GM23338 (cell line): ENCODE results near the gene MSH4. TPM values are rescaled to one million over a fixed set of nuclear protein-coding genes. Genes with fewer than 3 reads are reported as not detected.

Experiments
- ATAC-seq: fragments of 200-7000 bp; cut with Tn5 transposase; 3 replicates; pipeline ENCODE4 v1.9.1; 2020
- DNase-seq: peaks from one replicate; pipeline ENCODE4 v3.0.0-alpha.2; 2015; ENCODE audit warnings: low spot score
- H2AFZ ChIP-seq: fragments of 200-600 bp; sonication (generic); 2 replicates; pipeline ENCODE4 v1.8.0; 2016; ENCODE audit warnings: antibody characterized with exemption, mild to moderate bottlenecking, moderate library complexity
- H3F3A ChIP-seq: fragments of 200-600 bp; sonication (generic); replicated peaks from 2 replicates; pipeline ENCODE4 v1.8.0; 2017; ENCODE audit warnings: antibody characterized with exemption, mixed run types, low read depth
- H3K27ac ChIP-seq: fragments of 200-600 bp; sonication (generic); 2 replicates; pipeline ENCODE4 v1.6.1; 2016; ENCODE audit warnings: low read depth
- H3K27me3 ChIP-seq: fragments of 200-600 bp; sonication (generic); 2 replicates; pipeline ENCODE4 v1.8.0; 2016; ENCODE audit warnings: mild to moderate bottlenecking, mixed run types, moderate library complexity; ENCODE audit not compliant: insufficient read depth
- H3K36me3 ChIP-seq: fragments of 200-600 bp; sonication (generic); 2 replicates; pipeline ENCODE4 v1.8.0; 2016; ENCODE audit warnings: mild to moderate bottlenecking; ENCODE audit not compliant: insufficient read depth
- H3K4me1 ChIP-seq: fragments of 200-600 bp; sonication (generic); 2 replicates; pipeline ENCODE4 v1.8.0; 2016; ENCODE audit warnings: mild to moderate bottlenecking, moderate library complexity; ENCODE audit not compliant: insufficient read depth
- H3K4me2 ChIP-seq: fragments of 200-600 bp; sonication (generic); 2 replicates; pipeline ENCODE4 v1.7.1; 2017; ENCODE audit warnings: mixed run types
- H3K4me3 ChIP-seq: fragments of 200-600 bp; sonication (generic); 2 replicates; pipeline ENCODE4 v1.6.1; 2016; ENCODE audit warnings: mixed run types
- H3K79me2 ChIP-seq: fragments of 200-600 bp; sonication (generic); replicated peaks from 2 replicates; pipeline ENCODE4 v1.8.0; 2017; ENCODE audit warnings: mild to moderate bottlenecking; ENCODE audit not compliant: insufficient read depth
- H3K9me2 ChIP-seq: fragments of 200-600 bp; sonication (generic); 2 replicates; pipeline ENCODE4 v1.8.0; 2017; ENCODE audit not compliant: insufficient read depth
- H4K20me1 ChIP-seq: fragments of 200-600 bp; sonication (generic); replicated peaks from 2 replicates; pipeline ENCODE4 v1.8.0; 2017; ENCODE audit warnings: mild to moderate bottlenecking; ENCODE audit not compliant: insufficient read depth
- H3K27ac Mint-ChIP-seq: 2 replicates; pipeline ENCODE4 v1.8.0; 2020; ENCODE audit warnings: inconsistent platforms, mild to moderate bottlenecking, moderate library complexity, mixed read lengths
- H3K27me3 Mint-ChIP-seq: 3 replicates; pipeline ENCODE4 v1.8.0; 2022; ENCODE audit warnings: low read depth, mild to moderate bottlenecking, moderate library complexity, mixed read lengths, inconsistent platforms; ENCODE audit not compliant: insufficient read depth, poor library complexity
- H3K36me3 Mint-ChIP-seq: 3 replicates; pipeline ENCODE4 v1.8.0; 2021; ENCODE audit warnings: low read depth, mild to moderate bottlenecking, inconsistent platforms, moderate library complexity, mixed read lengths
- H3K4me1 Mint-ChIP-seq: 3 replicates; pipeline ENCODE4 v1.8.0; 2020; ENCODE audit warnings: mild to moderate bottlenecking, inconsistent platforms, mixed read lengths
- H3K4me3 Mint-ChIP-seq: 3 replicates; pipeline ENCODE4 v1.8.0; 2021; ENCODE audit warnings: moderate library complexity, mild to moderate bottlenecking, inconsistent platforms, mixed read lengths
- H3K9me3 Mint-ChIP-seq: 3 replicates; pipeline ENCODE4 v1.8.0; 2020; ENCODE audit warnings: moderate library complexity, mild to moderate bottlenecking, inconsistent platforms, mixed read lengths
- CREB1 ChIP-seq: fragments of 250-450 bp; sonication (Bioruptor Pico); IDR thresholded peaks from 2 replicates; pipeline ENCODE4 v1.5.0; 2020; ENCODE audit warnings: low read depth, mild to moderate bottlenecking, moderate library complexity
- JUNB ChIP-seq: IDR thresholded peaks from one replicate; pipeline ENCODE4 v1.6.1; 2016; ENCODE audit warnings: antibody characterized with exemption; ENCODE audit not compliant: unreplicated experiment
- NANOG ChIP-seq: IDR thresholded peaks from 2 replicates; pipeline ENCODE4 v1.6.1; 2016; ENCODE audit warnings: antibody characterized with exemption, borderline replicate concordance
- REST ChIP-seq: IDR thresholded peaks from one replicate; pipeline ENCODE4 v1.6.1; 2018; ENCODE audit warnings: antibody characterized with exemption; ENCODE audit not compliant: unreplicated experiment
- STAT1 ChIP-seq: IDR thresholded peaks from one replicate; pipeline ENCODE4 v1.6.1; 2016; ENCODE audit warnings: antibody characterized with exemption; ENCODE audit not compliant: unreplicated experiment
- ZNF331 ChIP-seq: fragments of 250-450 bp; sonication (Bioruptor Pico); IDR thresholded peaks from 2 replicates; pipeline ENCODE4 v1.5.0; 2020; ENCODE audit warnings: low read depth, mild to moderate bottlenecking, moderate library complexity
- polyA plus RNA-seq: library from polyadenylated mRNA; unstranded; fragments of >200 nt; fragmentation: Nextera tagmentation; extraction: Ambion mirVana; gene quantifications from 2 replicates; pipeline ENCODE4 v1.2.1, GENCODE V29; 2016
- total RNA-seq: library from RNA; depleted of rRNA; stranded (reverse); fragments of >200 nt; shearing (Covaris generic); gene quantifications from 2 replicates; pipeline ENCODE4 v1.2.3, GENCODE V29; 2014
- TF ChIP-seq, protein P1 (sequence below): fragments of 250-450 bp; sonication (Bioruptor Pico); IDR thresholded peaks from 2 replicates; pipeline ENCODE4 v1.5.0; 2020; ENCODE audit warnings: mild to moderate bottlenecking, moderate library complexity

Gene MSH4
- total and polyA plus RNA-seq, 2 experiments from 2014 or later = 0.10 to 0.24 TPM

- TF ChIP-seq, protein P1, sequence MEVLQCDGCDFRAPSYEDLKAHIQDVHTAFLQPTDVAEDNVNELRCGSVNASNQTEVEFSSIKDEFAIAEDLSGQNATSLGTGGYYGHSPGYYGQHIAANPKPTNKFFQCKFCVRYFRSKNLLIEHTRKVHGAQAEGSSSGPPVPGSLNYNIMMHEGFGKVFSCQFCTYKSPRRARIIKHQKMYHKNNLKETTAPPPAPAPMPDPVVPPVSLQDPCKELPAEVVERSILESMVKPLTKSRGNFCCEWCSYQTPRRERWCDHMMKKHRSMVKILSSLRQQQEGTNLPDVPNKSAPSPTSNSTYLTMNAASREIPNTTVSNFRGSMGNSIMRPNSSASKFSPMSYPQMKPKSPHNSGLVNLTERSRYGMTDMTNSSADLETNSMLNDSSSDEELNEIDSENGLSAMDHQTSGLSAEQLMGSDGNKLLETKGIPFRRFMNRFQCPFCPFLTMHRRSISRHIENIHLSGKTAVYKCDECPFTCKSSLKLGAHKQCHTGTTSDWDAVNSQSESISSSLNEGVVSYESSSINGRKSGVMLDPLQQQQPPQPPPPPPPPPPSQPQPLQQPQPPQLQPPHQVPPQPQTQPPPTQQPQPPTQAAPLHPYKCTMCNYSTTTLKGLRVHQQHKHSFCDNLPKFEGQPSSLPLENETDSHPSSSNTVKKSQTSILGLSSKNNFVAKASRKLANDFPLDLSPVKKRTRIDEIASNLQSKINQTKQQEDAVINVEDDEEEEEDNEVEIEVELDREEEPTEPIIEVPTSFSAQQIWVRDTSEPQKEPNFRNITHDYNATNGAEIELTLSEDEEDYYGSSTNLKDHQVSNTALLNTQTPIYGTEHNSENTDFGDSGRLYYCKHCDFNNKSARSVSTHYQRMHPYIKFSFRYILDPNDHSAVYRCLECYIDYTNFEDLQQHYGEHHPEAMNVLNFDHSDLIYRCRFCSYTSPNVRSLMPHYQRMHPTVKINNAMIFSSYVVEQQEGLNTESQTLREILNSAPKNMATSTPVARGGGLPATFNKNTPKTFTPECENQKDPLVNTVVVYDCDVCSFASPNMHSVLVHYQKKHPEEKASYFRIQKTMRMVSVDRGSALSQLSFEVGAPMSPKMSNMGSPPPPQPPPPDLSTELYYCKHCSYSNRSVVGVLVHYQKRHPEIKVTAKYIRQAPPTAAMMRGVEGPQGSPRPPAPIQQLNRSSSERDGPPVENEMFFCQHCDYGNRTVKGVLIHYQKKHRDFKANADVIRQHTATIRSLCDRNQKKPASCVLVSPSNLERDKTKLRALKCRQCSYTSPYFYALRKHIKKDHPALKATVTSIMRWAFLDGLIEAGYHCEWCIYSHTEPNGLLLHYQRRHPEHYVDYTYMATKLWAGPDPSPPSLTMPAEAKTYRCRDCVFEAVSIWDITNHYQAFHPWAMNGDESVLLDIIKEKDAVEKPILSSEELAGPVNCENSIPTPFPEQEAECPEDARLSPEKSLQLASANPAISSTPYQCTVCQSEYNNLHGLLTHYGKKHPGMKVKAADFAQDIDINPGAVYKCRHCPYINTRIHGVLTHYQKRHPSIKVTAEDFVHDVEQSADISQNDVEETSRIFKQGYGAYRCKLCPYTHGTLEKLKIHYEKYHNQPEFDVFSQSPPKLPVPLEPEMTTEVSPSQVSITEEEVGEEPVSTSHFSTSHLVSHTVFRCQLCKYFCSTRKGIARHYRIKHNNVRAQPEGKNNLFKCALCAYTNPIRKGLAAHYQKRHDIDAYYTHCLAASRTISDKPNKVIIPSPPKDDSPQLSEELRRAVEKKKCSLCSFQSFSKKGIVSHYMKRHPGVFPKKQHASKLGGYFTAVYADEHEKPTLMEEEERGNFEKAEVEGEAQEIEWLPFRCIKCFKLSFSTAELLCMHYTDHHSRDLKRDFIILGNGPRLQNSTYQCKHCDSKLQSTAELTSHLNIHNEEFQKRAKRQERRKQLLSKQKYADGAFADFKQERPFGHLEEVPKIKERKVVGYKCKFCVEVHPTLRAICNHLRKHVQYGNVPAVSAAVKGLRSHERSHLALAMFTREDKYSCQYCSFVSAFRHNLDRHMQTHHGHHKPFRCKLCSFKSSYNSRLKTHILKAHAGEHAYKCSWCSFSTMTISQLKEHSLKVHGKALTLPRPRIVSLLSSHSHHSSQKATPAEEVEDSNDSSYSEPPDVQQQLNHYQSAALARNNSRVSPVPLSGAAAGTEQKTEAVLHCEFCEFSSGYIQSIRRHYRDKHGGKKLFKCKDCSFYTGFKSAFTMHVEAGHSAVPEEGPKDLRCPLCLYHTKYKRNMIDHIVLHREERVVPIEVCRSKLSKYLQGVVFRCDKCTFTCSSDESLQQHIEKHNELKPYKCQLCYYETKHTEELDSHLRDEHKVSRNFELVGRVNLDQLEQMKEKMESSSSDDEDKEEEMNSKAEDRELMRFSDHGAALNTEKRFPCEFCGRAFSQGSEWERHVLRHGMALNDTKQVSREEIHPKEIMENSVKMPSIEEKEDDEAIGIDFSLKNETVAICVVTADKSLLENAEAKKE (CRISPR knock-in tag) = no peak
- TF ChIP-seq ZNF331 = no peak
- TF ChIP-seq REST = no peak
- TF ChIP-seq CREB1 (CRISPR knock-in tag) = no peak
Measured at GRCh38 chr1:75916834-75917233, 120.2 kb downstream of the MSH4 start (continued).

DNA sequence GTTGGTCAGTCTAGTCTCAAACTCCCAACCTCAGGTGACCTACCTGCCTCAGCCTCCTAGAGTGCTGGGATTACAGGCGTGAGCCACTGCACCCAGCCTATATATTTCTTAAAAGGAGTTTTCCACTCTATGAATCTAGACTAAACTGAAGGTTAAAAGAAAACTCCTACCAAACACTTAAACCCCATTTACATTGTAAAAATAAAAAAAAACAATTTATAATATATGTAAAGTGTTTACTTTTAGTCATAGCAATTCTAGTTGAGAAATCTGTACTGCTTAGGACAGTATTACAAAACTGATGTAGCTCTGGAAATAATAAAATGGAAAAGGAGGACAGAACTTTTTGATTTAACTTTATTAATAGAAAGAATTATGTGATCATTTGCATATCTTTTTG is 126.0 kb downstream of the MSH4 start:
- Histone ChIP-seq H3K36me3 (no peaks in the 10 kb centered on the region), H4K20me1 (no peaks in the 10 kb centered on the region), H3F3A (no peaks in the 10 kb centered on the region), H3K4me3 (no peak overlapping the region), H3K4me1 (no peaks in the 10 kb centered on the region), H3K27ac (no peak overlapping the region), H3K79me2 (no peaks in the 10 kb centered on the region), H3K27me3 (no peaks in the 10 kb centered on the region), H3K4me2 (no peak overlapping the region), H2AFZ (no peak overlapping the region), H3K9me2 (no peaks in the 10 kb centered on the region)
- DNase-seq = no peak
- Mint-ChIP-seq H3K27ac (no peak overlapping the region), H3K27me3 (no peaks in the 10 kb centered on the region), H3K36me3 (no peaks in the 10 kb centered on the region), H3K4me3 (no peak overlapping the region), H3K4me1 (no peaks in the 10 kb centered on the region), H3K9me3 (no peaks in the 10 kb centered on the region)
- ATAC-seq = no peak
- TF ChIP-seq STAT1 (no peak), JUNB (no peak), NANOG (no peak)
- TF ChIP-seq, protein P1 (CRISPR knock-in tag) = no peak
